ENCODE measurements around the gene TNK2.
"Not testable (repeated sequence)": the region's sequence is repeated elsewhere in the genome, so short reads cannot be mapped to it uniquely, and the experiment has no call there.

The TNK2 gene

GRCh38 chr3:195869413-195870001, 38.8 kb downstream of the TNK2 start:
- Histone ChIP-seq H3K27me3 (ENCODE audit: control insufficient read depth, insufficient read depth, low read length) (no peaks in the 10 kb centered on the region), H3K9ac (ENCODE audit: low read length) (no peak overlapping the region), H3K4me3 (ENCODE audit: low read length) (no peak overlapping the region), H3K36me3 (ENCODE audit: control insufficient read depth, low read depth, low read length) (no peaks in the 10 kb centered on the region), H3K4me1 (ENCODE audit: control insufficient read depth, low read depth, low read length) (no peaks in the 10 kb centered on the region), H3K9me3 (ENCODE audit: control insufficient read depth, low read depth, low read length) (no peaks in the 10 kb centered on the region), H3K27ac (ENCODE audit: low read length) (no peak overlapping the region)

- Histone ChIP-seq H3K9ac (ENCODE audit: low read length) (no peak overlapping the region), H3K27me3 (ENCODE audit: control insufficient read depth, insufficient read depth, low read length) (no peaks in the 10 kb centered on the region), H3K27ac (ENCODE audit: low read length) (no peak overlapping the region), H3K4me1 (ENCODE audit: control insufficient read depth, low read depth, low read length) (no peaks in the 10 kb centered on the region), H3K4me3 (ENCODE audit: low read length) (no peak overlapping the region), H3K9me3 (ENCODE audit: control insufficient read depth, low read depth, low read length) (no peaks in the 10 kb centered on the region), H3K36me3 (ENCODE audit: control insufficient read depth, low read depth, low read length) (no peaks in the 10 kb centered on the region)
These were observed 39.4 kb downstream of the TNK2 start for GRCh38 chr3:195868866-195869412.

- H3K27ac ChIP-seq (ENCODE audit: low read length) = no peak overlapping the region
- H3K9me3 ChIP-seq (ENCODE audit: control insufficient read depth, low read depth, low read length) = no peaks in the 10 kb centered on the region
- no peak overlapping the region for H3K4me3 ChIP-seq (ENCODE audit: low read length)
- no peak overlapping the region for H3K9ac ChIP-seq (ENCODE audit: low read length)
- no peaks in the 10 kb centered on the region for H3K4me1 ChIP-seq (ENCODE audit: control insufficient read depth, low read depth, low read length)
- H3K27me3 ChIP-seq (ENCODE audit: control insufficient read depth, insufficient read depth, low read length) = no peaks in the 10 kb centered on the region
- H3K36me3 ChIP-seq (ENCODE audit: control insufficient read depth, low read depth, low read length) = no peaks in the 10 kb centered on the region
These were observed 40.0 kb downstream of the TNK2 start for GRCh38 chr3:195868336-195868865.

GRCh38 chr3:195867631-195868335, 40.6 kb downstream of the TNK2 start:
- H3K9ac ChIP-seq (ENCODE audit: low read length) = no peak overlapping the region
- H3K27me3 ChIP-seq (ENCODE audit: control insufficient read depth, insufficient read depth, low read length) = no peaks in the 10 kb centered on the region
- H3K4me3 ChIP-seq (ENCODE audit: low read length) = no peak overlapping the region
- no peaks in the 10 kb centered on the region for H3K36me3 ChIP-seq (ENCODE audit: control insufficient read depth, low read depth, low read length)
- H3K4me1 ChIP-seq (ENCODE audit: control insufficient read depth, low read depth, low read length) = no peaks in the 10 kb centered on the region
- no peaks in the 10 kb centered on the region for H3K9me3 ChIP-seq (ENCODE audit: control insufficient read depth, low read depth, low read length)
- H3K27ac ChIP-seq (ENCODE audit: low read length) = no peak overlapping the region

- H3K36me3 ChIP-seq (ENCODE audit: control insufficient read depth, low read depth, low read length) = no peaks in the 10 kb centered on the region
- H3K9ac ChIP-seq (ENCODE audit: low read length) = no peak overlapping the region
- no peaks in the 10 kb centered on the region for H3K9me3 ChIP-seq (ENCODE audit: control insufficient read depth, low read depth, low read length)
- H3K4me3 ChIP-seq (ENCODE audit: low read length) = no peak overlapping the region
- H3K27me3 ChIP-seq (ENCODE audit: control insufficient read depth, insufficient read depth, low read length) = no peaks in the 10 kb centered on the region
- no peaks in the 10 kb centered on the region for H3K4me1 ChIP-seq (ENCODE audit: control insufficient read depth, low read depth, low read length)
- H3K27ac ChIP-seq (ENCODE audit: low read length) = no peak overlapping the region
These were observed 41.5 kb downstream of the TNK2 start for GRCh38 chr3:195866686-195867511.

GRCh38 chr3:195865752-195866151, 42.6 kb downstream of the TNK2 start:
- no peaks in the 10 kb centered on the region for H3K36me3 ChIP-seq (ENCODE audit: control insufficient read depth, low read depth, low read length)

GRCh38 chr3:195863121-195864061, 45.0 kb downstream of the TNK2 start:
- Histone ChIP-seq H3K27ac (ENCODE audit: low read length) (no peak overlapping the region), H3K4me3 (ENCODE audit: low read length) (no peak overlapping the region), H3K27me3 (ENCODE audit: control insufficient read depth, insufficient read depth, low read length) (no peaks in the 10 kb centered on the region), H3K9ac (ENCODE audit: low read length) (no peak overlapping the region), H3K9me3 (ENCODE audit: control insufficient read depth, low read depth, low read length) (no peaks in the 10 kb centered on the region), H3K36me3 (ENCODE audit: control insufficient read depth, low read depth, low read length) (no peaks in the 10 kb centered on the region), H3K4me1 (ENCODE audit: control insufficient read depth, low read depth, low read length) (no peaks in the 10 kb centered on the region)

More at GRCh38 chr3:195865752-195866151, 42.6 kb downstream of the TNK2 start:
- Histone ChIP-seq H3K9ac (ENCODE audit: low read length) (no peak overlapping the region), H3K4me1 (ENCODE audit: control insufficient read depth, low read depth, low read length) (no peaks in the 10 kb centered on the region), H3K4me3 (ENCODE audit: low read length) (no peak overlapping the region), H3K27ac (ENCODE audit: low read length) (no peak overlapping the region), H3K9me3 (ENCODE audit: control insufficient read depth, low read depth, low read length) (no peaks in the 10 kb centered on the region), H3K27me3 (ENCODE audit: control insufficient read depth, insufficient read depth, low read length) (no peaks in the 10 kb centered on the region)

GRCh38 chr3:195862318-195862717, 46.0 kb downstream of the TNK2 start:
- H3K9me3 ChIP-seq (ENCODE audit: control insufficient read depth, low read depth, low read length); H3K9ac ChIP-seq (ENCODE audit: low read length); H3K27ac ChIP-seq (ENCODE audit: low read length); H3K36me3 ChIP-seq (ENCODE audit: control insufficient read depth, low read depth, low read length); H3K4me1 ChIP-seq (ENCODE audit: control insufficient read depth, low read depth, low read length); H3K27me3 ChIP-seq (ENCODE audit: control insufficient read depth, insufficient read depth, low read length); H3K4me3 ChIP-seq (ENCODE audit: low read length): not testable (repeated sequence)

- Histone ChIP-seq H3K4me3 (ENCODE audit: low read length) (no peak overlapping the region), H3K36me3 (ENCODE audit: control insufficient read depth, low read depth, low read length) (no peaks in the 10 kb centered on the region), H3K9ac (ENCODE audit: low read length) (no peak overlapping the region), H3K9me3 (ENCODE audit: control insufficient read depth, low read depth, low read length) (no peaks in the 10 kb centered on the region), H3K4me1 (ENCODE audit: control insufficient read depth, low read depth, low read length) (no peaks in the 10 kb centered on the region), H3K27ac (ENCODE audit: low read length) (no peak overlapping the region), H3K27me3 (ENCODE audit: control insufficient read depth, insufficient read depth, low read length) (no peaks in the 10 kb centered on the region)
These were observed 47.9 kb downstream of the TNK2 start for GRCh38 chr3:195860456-195860855.

GRCh38 chr3:195859846-195860411, 48.4 kb downstream of the TNK2 start:
- Histone ChIP-seq H3K27me3 (ENCODE audit: control insufficient read depth, insufficient read depth, low read length) (no peaks in the 10 kb centered on the region), H3K4me1 (ENCODE audit: control insufficient read depth, low read depth, low read length) (no peaks in the 10 kb centered on the region), H3K4me3 (ENCODE audit: low read length) (no peak overlapping the region), H3K9ac (ENCODE audit: low read length) (no peak overlapping the region), H3K36me3 (ENCODE audit: control insufficient read depth, low read depth, low read length) (no peaks in the 10 kb centered on the region), H3K9me3 (ENCODE audit: control insufficient read depth, low read depth, low read length) (no peaks in the 10 kb centered on the region), H3K27ac (ENCODE audit: low read length) (no peak overlapping the region)
